Prostate gland (tissue), 2 donors: Measurements from ENCODE around the gene FAM110D.

Source experiments
- POLR2A ChIP-seq: fragments of 450-650 bp; IDR thresholded peaks from one replicate; pipeline ENCODE4 v1.6.1; 2016; ENCODE audit warnings: antibody characterized with exemption, mild to moderate bottlenecking
- POLR2AphosphoS5 ChIP-seq: sonication (generic); formaldehyde crosslinking; IDR thresholded peaks from one replicate; pipeline ENCODE4 v1.6.1; 2017; ENCODE audit warnings: antibody characterized with exemption
- TF ChIP-seq, protein P1 (sequence below), 4 experiments: fragments of 200-600 bp in 2 of 4; fragments of 450-650 bp in 2 of 4; sonication (generic) in 2 of 4; IDR thresholded peaks; 1 replicate in 3 of 4; 2 replicates in 1 of 4; pipeline ENCODE4 v1.5.1; 2016 to 2019; ENCODE audit warnings: antibody characterized with exemption in 4 of 4, mild to moderate bottlenecking in 2 of 4, moderate library complexity in 2 of 4

DNA sequence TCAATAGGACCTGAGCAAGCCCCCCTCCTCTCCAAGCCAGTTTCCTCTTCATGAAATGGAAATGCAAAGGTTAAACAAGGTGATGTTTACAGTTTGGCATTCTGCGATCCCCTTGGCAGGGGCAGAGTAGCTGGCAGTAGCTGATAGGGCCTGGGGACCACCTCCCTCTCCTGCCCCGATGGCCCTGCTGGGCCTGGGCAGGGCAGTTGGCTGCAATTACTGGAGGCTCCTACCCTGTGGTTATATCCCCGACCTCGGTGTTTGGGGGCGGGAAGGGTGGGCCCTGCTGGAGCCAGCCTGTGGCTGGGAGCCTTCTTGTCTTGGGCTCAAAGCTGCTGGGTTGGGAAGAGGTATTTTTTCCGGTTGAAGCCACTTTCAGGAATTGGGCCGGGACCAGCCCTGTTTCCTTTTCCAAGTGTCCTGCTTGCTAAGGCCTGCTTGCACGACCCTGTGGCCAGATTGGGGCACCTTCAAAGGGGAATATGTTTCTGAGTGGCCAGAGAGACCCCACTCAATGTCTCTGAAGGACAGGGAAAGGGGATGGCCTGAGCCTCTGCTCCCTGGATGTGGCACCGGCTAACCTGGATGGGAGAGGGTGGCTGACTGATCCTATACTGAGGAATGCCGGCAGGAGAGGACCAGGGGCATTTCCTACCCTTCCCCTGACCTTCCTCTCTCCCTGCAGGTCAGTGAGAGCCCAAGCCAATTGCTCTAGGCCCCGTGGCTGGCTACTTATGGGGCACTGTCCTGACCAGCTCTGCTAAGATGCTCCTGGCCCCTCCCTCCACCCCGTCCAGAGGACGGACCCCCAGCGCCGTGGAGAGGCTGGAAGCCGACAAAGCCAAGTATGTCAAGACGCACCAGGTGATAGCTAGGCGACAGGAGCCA is 1.9 kb downstream of the FAM110D start:
- TF ChIP-seq, protein P1, sequence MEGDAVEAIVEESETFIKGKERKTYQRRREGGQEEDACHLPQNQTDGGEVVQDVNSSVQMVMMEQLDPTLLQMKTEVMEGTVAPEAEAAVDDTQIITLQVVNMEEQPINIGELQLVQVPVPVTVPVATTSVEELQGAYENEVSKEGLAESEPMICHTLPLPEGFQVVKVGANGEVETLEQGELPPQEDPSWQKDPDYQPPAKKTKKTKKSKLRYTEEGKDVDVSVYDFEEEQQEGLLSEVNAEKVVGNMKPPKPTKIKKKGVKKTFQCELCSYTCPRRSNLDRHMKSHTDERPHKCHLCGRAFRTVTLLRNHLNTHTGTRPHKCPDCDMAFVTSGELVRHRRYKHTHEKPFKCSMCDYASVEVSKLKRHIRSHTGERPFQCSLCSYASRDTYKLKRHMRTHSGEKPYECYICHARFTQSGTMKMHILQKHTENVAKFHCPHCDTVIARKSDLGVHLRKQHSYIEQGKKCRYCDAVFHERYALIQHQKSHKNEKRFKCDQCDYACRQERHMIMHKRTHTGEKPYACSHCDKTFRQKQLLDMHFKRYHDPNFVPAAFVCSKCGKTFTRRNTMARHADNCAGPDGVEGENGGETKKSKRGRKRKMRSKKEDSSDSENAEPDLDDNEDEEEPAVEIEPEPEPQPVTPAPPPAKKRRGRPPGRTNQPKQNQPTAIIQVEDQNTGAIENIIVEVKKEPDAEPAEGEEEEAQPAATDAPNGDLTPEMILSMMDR (IDR thresholded peaks at IDR 0.05): no peak
- TF ChIP-seq POLR2A: no peak
- no peak for TF ChIP-seq POLR2AphosphoS5
